Activated CD8-positive, alpha-beta memory T cell treated with anti-CD3 and anti-CD28 coated beads, Interleukin-2, amount 50 U/mL, for 1 hour (primary cell): Measurements from ENCODE around the gene ZNRF1.
"Not testable (repeated sequence)": the region's sequence is repeated elsewhere in the genome, so short reads cannot be mapped to it uniquely, and the experiment has no call there.

Source experiments
- DNase-seq: peaks from one replicate; pipeline ENCODE4 v3.0.0-alpha.2; 2020; ENCODE audit errors: extremely low read depth

The ZNRF1 gene

DNA sequence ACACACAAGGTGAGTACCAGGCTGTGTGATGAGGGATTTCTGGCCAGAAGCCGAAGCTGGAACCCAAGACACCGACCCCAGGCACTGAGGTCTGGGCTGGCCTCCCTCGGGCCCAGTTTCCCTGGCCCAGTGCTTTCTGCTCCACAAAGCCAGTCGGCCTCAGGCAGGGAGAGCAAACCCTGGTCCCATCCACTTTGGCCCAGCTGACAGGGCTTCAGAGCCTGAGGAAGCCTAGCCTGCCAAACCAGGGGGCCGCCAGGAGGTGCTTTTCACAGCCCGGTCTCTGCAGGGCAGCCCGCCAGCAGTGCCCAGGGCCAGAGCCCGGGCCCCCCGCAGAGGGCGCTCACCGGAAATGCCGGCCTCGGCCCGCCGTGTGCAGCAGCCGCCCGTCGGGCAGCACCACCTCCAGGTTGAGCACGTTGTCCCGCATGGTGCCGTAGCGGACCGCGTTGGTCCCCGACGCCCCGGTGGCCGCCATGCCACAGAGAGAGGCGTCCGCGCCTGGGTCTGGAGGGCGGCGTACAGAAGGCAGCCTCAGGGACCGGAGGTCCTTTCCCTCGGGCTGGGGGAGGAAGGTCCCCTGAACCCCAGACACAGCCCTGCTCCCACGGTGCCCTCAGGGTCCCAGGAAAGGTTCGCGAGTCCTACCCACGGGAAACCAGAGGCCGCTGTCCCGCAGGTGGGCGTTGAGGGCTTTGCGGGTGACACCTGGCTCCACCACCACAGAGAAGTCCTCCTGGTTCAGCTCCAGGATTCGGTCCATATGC, 115.5 kb downstream of the ZNRF1 start:
- no peak for DNase-seq

DNA sequence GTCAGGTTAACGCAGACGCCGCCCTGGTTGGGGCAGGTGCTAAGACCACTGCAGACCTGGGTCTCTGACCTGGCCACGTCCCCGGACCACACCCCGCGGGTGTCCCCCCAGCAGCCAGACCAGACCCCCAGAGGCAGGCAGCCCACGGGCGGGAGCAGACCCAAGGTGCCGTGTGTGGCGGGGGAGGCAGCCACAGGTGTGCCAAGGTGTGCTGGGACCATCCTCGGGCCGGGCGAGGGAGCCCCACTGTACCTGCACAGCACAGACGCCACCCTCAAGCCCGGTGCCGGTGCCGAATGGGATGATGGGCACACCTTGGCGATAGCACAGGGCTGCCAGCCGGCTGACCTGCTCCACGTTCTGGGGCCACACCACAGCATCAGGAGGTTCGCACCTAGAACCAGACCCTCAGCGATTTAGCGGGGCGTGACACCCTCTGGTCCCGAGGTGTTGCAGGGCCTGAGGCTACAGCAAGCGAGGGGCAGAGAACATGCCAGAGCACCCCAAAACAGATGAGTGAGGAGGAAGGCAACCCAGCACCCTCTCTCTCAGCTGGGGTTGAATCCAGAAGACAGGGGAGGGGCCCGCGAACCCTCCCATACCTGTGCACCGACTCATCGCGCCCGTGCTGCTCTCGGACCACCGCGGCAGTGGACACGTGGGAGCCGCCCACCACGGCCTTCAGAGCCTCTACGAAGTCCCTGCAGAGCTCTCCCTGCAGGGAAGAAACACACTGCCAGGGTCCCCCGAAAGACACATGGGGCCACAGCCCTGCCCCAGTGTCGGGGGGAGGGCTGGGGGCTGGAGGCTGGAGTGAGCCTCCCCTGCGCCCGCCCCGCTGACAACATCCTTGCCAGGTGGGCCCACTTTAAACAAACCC, 116.4 kb downstream of the ZNRF1 start:
- no peak for DNase-seq

GRCh38 chr16:75116081-75116910, 117.5 kb downstream of the ZNRF1 start, which contains the start of gene LDHD:
Gene LDHD, minus strand, starts transcription at chr16:75116780. Its CDS starts 60 bp downstream, at chr16:75116720.
- no peak for DNase-seq

DNA sequence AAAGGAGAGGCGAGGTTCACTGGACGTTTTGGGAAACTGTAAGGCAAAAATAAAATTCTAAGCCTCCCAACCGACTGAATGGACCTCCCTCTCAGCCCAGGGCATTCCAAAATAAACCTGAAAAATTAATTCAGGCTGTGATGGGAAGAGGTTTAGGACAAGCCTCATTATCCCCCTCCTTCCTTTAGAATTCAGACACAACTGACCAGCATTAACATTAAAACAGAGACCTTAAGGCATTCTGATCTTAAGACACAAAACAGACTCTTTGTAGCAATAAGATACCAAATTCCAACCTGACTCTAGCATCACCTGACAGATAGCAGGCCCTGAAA, 118.1 kb downstream of the ZNRF1 start:
- DNase-seq: no peak

DNA sequence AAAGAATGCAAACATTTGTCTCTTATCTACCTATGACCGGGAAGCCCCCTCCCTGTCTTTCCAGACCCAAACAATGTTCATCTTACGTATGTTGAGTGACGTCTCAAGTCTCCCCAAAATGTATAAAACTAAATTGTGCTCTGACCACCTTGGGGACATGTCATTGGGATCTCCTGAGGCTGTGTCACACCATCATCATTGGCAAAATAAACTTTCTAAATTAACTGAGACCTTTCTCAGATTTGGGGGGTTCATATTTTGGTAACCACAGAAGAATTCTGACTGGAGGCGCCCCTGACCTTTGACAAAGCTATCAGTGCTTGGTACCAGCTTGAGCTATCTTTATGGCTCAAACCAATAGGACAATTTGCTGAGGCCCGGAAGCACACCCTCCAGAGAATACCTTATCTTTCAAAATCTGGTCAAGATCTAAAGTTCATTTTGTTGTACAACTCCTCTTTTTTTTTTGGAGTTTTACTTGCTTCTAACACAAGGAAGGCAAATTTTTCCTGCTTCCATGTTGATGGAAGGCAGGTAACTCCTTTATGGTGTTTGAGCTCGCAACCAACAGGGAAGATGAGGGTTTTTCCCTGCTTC, 120.2 kb downstream of the ZNRF1 start:
- DNase-seq: no peak

DNA sequence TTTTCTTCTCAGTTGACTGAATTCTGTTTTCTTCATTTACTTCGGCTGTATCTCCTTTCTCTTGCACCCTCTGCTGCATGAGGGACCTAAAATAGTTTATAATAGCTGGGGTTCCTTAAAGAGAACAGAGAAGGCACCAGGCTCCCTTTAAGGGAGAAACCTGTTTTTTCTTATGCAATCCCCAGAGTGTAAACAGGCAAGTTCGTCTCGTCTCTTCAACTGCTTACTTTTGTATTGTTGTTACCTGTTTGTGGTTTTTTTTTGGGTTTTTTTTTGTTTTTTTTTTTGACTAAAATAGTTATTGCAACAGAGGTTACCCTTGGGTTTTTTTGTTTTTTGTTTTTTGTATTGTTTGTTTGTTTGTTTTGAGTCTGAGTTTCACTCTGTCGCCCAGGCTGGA, 121.4 kb downstream of the ZNRF1 start:
- DNase-seq: no peak

GRCh38 chr16:75121949-75122568, 123.2 kb downstream of the ZNRF1 start:
- DNase-seq: no peak

DNA sequence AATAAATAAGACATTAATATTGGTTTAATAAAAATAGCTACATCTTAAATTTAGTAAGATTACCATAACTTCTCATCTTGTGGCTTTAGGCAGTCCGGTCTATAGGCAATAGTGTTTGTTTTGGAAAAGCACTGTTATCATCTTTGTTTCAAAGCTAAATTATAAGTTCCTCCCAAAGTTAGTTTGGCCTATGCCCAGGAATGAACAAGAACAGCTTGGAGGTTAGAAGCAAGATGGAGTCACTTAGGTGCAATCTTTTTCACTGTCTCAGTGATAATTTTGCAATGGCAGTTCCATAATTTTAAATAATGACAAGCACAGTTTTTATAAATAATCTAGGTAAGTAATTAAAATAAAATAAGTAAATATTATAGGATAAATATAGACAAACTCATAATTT, 123.8 kb downstream of the ZNRF1 start:
- DNase-seq: no peak

- DNase-seq: no peak
These were observed 129.0 kb downstream of the ZNRF1 start for GRCh38 chr16:75127713-75128415.

- DNase-seq: not testable (repeated sequence)
These were observed 130.8 kb downstream of the ZNRF1 start for GRCh38 chr16:75129421-75130149.

- no peak for DNase-seq
These were observed 131.4 kb downstream of the ZNRF1 start for GRCh38 chr16:75130150-75130771.

- DNase-seq: no peak
These were observed 132.3 kb downstream of the ZNRF1 start for GRCh38 chr16:75131081-75131480.

- no peak for DNase-seq
These were observed 139.4 kb downstream of the ZNRF1 start for GRCh38 chr16:75138233-75138632.

DNA sequence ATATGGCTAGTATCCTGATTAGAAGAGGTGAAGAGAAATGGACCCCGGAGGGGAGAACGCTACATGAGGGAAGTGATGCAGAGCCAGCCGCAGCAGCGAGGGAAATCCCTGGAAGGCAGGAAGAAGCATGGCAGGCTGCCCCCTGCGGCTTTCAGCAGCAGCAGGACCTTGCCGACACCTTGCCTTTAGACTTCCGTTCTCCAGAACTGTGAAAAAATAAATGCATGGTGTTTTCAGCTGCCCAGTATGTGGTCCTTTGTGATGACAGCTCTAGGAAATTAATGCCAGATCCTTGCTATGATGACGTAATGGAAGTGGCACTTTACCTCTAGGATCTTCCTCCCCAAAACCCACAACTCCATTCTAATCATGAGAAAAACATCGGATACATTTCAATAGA, 139.8 kb downstream of the ZNRF1 start:
- DNase-seq: no peak

DNA sequence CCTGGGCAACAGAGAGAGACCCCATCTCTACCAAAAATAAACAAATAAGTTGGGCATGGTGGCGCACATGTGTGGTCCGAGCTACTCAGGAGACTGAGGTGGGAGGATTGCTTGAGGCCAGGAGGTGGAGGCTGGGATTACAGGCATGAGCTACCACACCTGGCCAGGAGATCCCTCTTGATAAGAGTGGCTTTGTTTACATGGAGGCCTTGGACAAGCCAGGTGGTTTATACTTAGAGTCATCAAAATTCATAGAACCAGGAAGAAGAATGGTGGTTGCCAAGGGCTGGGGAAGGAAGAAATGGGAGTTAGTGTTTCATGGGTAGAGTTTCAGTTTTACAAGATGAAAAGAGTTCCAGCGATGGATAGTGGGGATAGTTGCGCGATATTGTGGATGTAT, 140.7 kb downstream of the ZNRF1 start:
- no peak for DNase-seq

DNA sequence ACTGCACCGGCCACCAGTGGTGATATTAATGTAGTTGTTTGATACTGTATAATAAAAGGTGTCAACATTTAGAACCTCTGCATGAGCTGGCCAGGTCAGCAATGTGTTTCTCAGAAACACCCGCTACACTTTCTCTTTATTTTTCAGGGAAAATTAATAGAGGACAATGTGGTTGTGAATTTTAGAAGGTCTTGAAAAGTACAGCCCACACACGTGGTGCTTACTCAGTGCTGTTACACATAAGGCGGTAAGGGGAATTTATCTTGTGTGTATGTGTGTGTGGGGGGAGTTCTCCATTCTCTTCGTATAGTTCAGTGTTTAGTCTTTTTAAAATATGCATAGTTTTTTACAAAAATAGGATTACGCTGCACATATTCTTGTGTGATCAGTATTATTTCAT, 145.1 kb downstream of the ZNRF1 start:
- no peak for DNase-seq

DNA sequence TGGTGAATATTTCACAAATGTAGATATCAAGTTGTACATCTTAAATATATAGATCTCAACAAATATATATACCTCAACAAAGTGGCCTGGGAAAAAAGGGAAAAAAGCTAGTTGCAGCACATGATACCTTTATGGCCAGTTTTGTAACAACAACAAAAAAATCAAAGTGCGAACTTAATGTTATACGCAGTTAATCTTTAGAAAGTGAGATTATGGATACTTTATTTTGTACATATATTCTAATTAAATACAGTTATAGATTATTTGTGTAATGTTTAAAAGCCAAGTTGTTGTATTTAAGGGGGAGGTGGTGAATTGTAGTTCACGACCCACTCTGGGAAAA, 149.1 kb downstream of the ZNRF1 start:
- no peak for DNase-seq

- DNase-seq: peak; percentile 86
These were observed 149.7 kb downstream of the ZNRF1 start, which contains the start of gene ZFP1 for GRCh38 chr16:75148311-75149195. Gene ZFP1, plus strand, starts transcription at chr16:75148524. Its CDS starts 4,428 bp downstream, at chr16:75152952.
